ENCODE measurements around the gene POLR1A. TPM values are rescaled to one million over a fixed set of nuclear protein-coding genes. Genes with fewer than 3 reads are reported as not detected.

Gene POLR1A
- total and polyA plus RNA-seq, 2 donors (not counting 1 experiment from before 2014, with no cell fraction given) = 3.4 to 36.8 TPM

GRCh38 chr2:86044614-86045013, 61.1 kb downstream of the POLR1A start:
- no peak overlapping the region for H3K4me3 Mint-ChIP-seq
- 100% methylated on average over 4 of the region's 4 CpGs for WGBS (ENCODE audit: insufficient coverage)
- ATAC-seq (ENCODE audit: low read depth) (no peak), DNase-seq (no peak)
- Histone ChIP-seq H3K4me1 (ENCODE audit: control insufficient read depth in 2 of 2, insufficient read depth in 2 of 2, low read length in 2 of 2) (peaks cover 0 to 3% of the 10 kb centered on the region in 2 donors), H2AFZ (ENCODE audit: insufficient read depth, low read depth, low read length, poor library complexity, severe bottlenecking) (no peak overlapping the region), H4K20me1 (ENCODE audit: control insufficient read depth, insufficient read depth, low read length, poor library complexity, severe bottlenecking) (no peaks in the 10 kb centered on the region), H3K4me2 (replicated peaks; ENCODE audit: low read depth, low read length, poor library complexity, severe bottlenecking) (no peak overlapping the region), H3K27ac (ENCODE audit: low read length in 2 of 2) (no peak overlapping the region), H3K9me3 (ENCODE audit: control extremely low read depth in 1 of 3, control insufficient read depth in 2 of 3, insufficient read depth in 1 of 3, low read length in 2 of 3) (no peaks in the 10 kb centered on the region), H3K4me3 (ENCODE audit: control extremely low read depth in 1 of 5, extremely low read depth in 1 of 5, insufficient read depth in 1 of 5, low read depth in 2 of 5, low read length in 4 of 5) (no peak overlapping the region), H3K27me3 (replicated peaks in 1 of 4; ENCODE audit: control extremely low read depth in 1 of 4, control insufficient read depth in 3 of 4, insufficient read depth in 4 of 4, low read length in 3 of 4) (no peaks in the 10 kb centered on the region), H3K79me2 (ENCODE audit: control insufficient read depth, insufficient read depth, low read length) (no peaks in the 10 kb centered on the region), H3K9ac (ENCODE audit: low read length) (no peak overlapping the region), H3K36me3 (replicated peaks in 1 of 2; ENCODE audit: control extremely low read depth in 1 of 2, control insufficient read depth in 1 of 2, extremely low read depth in 1 of 2, insufficient read depth in 2 of 2, low read length in 1 of 2) (peaks cover 0 to 82% of the 10 kb centered on the region in 2 experiments)
- TF ChIP-seq EZH2 (IDR thresholded peaks at IDR 0.05; ENCODE audit: borderline replicate concordance, insufficient read depth, low read depth, low read length, poor library complexity, severe bottlenecking) (no peak), CTCF (IDR thresholded peaks at IDR 0.05) (no peak)
- H3K27ac Mint-ChIP-seq = peak overlapping the region; percentile 34
- no peaks in the 10 kb centered on the region for H3K9me3 Mint-ChIP-seq (ENCODE audit: insufficient read depth)
- H3K27me3 Mint-ChIP-seq = no peaks in the 10 kb centered on the region
- H3K4me1 Mint-ChIP-seq = peaks cover 12% of the 10 kb centered on the region
- CTCF ChIA-PET = interaction anchor here (1.4 to 2.2 kb wide), 3 partner anchors 8 to 156 kb away, joined by 5 to 7 read pairs (median 5); partner anchors contain the start of gene ST3GAL5
- POLR2A ChIA-PET = no interaction called here
- intact Hi-C loops (cut with micrococcal nuclease) = no loop called here

- ATAC-seq (ENCODE audit: low read depth) = no peak
Observed at GRCh38 chr2:86044045-86044444, 61.6 kb downstream of the POLR1A start.

More at GRCh38 chr2:86044045-86044444, 61.6 kb downstream of the POLR1A start:
- Mint-ChIP-seq H3K27ac (no peak overlapping the region), H3K4me1 (peaks cover 18% of the 10 kb centered on the region), H3K27me3 (no peaks in the 10 kb centered on the region), H3K9me3 (ENCODE audit: insufficient read depth) (no peaks in the 10 kb centered on the region), H3K4me3 (no peak overlapping the region)
- no peaks in the 10 kb centered on the region for H3K27me3 ChIP-seq (replicated peaks in 1 of 4; ENCODE audit: control extremely low read depth in 1 of 4, control insufficient read depth in 3 of 4, insufficient read depth in 4 of 4, low read length in 3 of 4)
- TF ChIP-seq CTCF (IDR thresholded peaks at IDR 0.05) (no peak), EZH2 (IDR thresholded peaks at IDR 0.05; ENCODE audit: borderline replicate concordance, insufficient read depth, low read depth, low read length, poor library complexity, severe bottlenecking) (no peak)
- H3K36me3 ChIP-seq (replicated peaks in 1 of 2; ENCODE audit: control extremely low read depth in 1 of 2, control insufficient read depth in 1 of 2, extremely low read depth in 1 of 2, insufficient read depth in 2 of 2, low read length in 1 of 2) = peaks cover 0 to 79% of the 10 kb centered on the region in 2 experiments
- 93% methylated on average over 12 of the region's 12 CpGs for WGBS (ENCODE audit: insufficient coverage)
- no peaks in the 10 kb centered on the region for H3K9me3 ChIP-seq (ENCODE audit: control extremely low read depth in 1 of 3, control insufficient read depth in 2 of 3, insufficient read depth in 1 of 3, low read length in 2 of 3)
- intact Hi-C loops (cut with micrococcal nuclease) = no loop called here
- ChIA-PET POLR2A (no interaction called here), CTCF (interaction anchor here (1.4 to 1.9 kb wide), 2 partner anchors 28 to 155 kb away, joined by 4 to 5 read pairs; partner anchors contain the start of gene ST3GAL5)
- H3K9ac ChIP-seq (ENCODE audit: low read length) = no peak overlapping the region
- DNase-seq = no peak
- no peaks in the 10 kb centered on the region for H4K20me1 ChIP-seq (ENCODE audit: control insufficient read depth, insufficient read depth, low read length, poor library complexity, severe bottlenecking)
- no peak overlapping the region for H3K4me3 ChIP-seq (ENCODE audit: control extremely low read depth in 1 of 5, extremely low read depth in 1 of 5, insufficient read depth in 1 of 5, low read depth in 2 of 5, low read length in 4 of 5)
- H3K79me2 ChIP-seq (ENCODE audit: control insufficient read depth, insufficient read depth, low read length) = no peaks in the 10 kb centered on the region
- H3K4me1 ChIP-seq (ENCODE audit: control insufficient read depth in 2 of 2, insufficient read depth in 2 of 2, low read length in 2 of 2) = peaks cover 3 to 8% of the 10 kb centered on the region in 2 donors
- no peak overlapping the region for H3K4me2 ChIP-seq (replicated peaks; ENCODE audit: low read depth, low read length, poor library complexity, severe bottlenecking)
- no peak overlapping the region for H2AFZ ChIP-seq (ENCODE audit: insufficient read depth, low read depth, low read length, poor library complexity, severe bottlenecking)
- H3K27ac ChIP-seq (ENCODE audit: low read length in 2 of 2) = no peak overlapping the region
